ENCODE measurements around the gene LDLRAD2. TPM values are rescaled to one million over a fixed set of nuclear protein-coding genes. Genes with fewer than 3 reads are reported as not detected.
"Not testable (repeated sequence)": the region's sequence is repeated elsewhere in the genome, so short reads cannot be mapped to it uniquely, and the experiment has no call there.

Gene LDLRAD2, protein sequence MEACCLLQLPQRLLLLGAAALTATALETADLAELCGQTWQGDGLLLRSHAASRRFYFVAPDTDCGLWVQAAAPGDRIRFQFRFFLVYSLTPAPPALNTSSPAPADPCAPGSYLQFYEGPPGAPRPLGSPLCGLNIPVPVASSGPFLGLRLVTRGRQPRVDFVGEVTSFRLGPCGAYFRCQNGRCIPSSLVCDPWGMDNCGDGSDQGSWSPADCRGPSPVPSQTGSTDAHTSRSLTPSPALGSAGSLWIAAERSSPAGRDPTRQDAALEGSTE
- total RNA-seq (2014; rRNA removed; shearing (Covaris generic)), result 0.16 and 0.56 TPM in 2 replicates

DNA sequence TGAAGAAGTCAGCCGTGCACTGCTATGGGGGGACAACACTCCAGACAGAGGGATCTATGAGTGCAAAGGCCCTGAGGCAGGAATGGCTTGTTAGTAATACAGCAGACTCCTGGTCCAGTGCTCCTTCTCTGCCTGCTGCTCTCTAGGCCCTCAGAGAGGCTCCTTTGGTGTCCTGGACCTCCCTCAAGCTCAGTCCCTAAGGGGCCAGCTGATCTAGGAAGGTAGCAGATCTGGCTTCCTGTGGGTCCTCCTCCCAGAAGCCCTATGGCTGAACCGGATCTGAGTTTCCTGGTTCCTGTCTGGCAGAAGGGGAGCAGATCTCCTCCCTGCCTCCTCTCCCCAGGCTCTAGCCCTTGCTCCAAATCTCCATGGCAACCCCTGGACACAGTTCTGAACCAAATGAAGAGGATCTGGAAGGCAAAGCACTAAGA, at the start of gene LDLRAD2:
Gene LDLRAD2, plus strand, starts transcription at position 391 of the 431 bp plus-strand sequence. CDS start 187 bp downstream, outside the sequence.
- DNase-seq (ENCODE audit: low spot score), result peak; percentile 70

DNA sequence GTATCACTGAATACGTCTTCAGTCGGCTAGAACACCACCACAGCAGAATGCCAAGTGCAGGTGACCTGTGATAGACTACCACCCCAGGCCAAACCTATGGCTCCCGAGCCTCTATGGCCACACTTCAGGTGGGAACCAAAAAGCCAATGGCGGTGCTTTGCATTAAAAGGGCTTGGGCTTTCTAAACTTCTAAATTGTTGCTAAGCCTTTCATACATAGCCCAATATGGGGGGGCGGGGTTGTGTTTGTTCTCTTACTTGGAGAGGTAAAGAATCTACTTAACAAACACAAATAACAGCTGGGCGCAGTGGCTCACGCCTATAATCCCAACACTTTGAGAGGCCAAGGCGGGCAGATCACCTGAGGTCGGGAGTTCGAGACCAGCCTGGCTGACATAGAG, 48.8 kb upstream of the LDLRAD2 start:
- no peak for DNase-seq (ENCODE audit: low spot score)

DNA sequence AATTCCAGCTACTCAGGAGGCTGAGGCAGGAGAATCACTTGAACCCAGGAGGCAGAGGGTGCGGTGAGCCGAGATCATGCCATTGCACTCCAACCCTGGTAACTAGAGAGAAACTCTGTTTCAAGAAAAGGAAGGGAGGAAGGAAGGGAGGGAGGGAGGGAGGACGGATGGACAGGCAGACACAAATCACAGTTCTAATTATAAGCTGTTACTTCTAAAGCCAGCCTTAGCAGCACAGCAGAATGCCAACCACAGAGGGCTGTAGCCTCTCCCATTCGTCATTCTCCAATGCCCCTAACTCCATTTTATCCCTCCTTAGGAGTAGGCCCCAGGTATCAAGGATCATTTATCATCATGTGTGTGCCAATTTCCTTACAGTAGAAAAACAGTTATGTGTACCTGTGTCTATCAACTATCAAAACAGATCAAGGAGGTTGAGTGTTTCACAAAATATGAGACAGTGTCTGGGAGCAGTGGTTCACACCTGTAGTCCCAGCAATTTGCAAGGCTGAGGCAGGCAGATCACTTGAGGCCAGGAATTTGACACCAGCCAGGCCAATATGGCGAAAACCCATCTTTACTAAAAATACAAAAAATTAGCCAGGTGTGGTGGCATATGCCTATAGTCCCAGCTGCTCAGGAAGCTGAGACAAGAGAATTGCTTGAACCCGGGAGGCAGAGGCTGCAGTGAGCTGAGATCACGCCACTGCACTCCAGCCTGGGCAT, 48.2 kb upstream of the LDLRAD2 start:
- no peak for DNase-seq (ENCODE audit: low spot score)

DNA sequence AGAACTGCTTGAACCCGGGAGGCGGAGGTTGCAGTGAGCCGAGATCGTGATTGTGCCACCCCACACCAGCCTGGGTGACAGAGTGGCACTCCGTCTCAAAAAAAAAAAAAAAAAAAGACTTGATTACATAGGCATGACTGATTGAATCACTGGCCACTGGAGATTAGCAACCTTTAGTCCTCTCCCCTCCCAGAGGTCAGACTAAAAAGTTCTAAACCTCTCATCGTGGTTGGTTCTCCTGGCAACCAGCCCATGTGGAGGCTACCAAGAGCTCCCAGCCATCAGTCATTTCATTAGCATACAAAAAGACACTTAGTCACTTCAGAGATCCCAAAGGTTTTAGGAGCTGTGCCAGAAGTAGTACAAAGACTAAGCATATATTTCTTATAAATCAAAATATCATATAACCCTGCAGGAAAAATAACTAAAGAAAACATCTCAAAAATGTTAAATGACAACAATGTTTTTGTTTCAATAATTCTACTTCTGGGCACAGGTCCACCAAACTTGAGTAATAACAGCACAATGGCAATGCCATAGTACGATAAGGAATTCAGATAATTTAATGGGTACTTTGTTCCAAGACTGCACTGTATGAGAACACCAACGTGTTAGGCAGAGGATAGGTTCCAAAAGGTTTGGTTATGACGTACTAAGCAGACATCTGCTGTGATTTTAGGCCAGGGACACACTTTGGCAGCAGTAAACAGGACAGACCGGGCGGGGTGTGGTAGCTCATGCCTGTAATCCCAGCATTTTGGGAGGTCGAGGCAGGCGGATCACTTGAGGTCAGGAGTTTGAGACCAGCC, 47.2 kb upstream of the LDLRAD2 start:
- peak; percentile 19 for DNase-seq (ENCODE audit: low spot score)

DNA sequence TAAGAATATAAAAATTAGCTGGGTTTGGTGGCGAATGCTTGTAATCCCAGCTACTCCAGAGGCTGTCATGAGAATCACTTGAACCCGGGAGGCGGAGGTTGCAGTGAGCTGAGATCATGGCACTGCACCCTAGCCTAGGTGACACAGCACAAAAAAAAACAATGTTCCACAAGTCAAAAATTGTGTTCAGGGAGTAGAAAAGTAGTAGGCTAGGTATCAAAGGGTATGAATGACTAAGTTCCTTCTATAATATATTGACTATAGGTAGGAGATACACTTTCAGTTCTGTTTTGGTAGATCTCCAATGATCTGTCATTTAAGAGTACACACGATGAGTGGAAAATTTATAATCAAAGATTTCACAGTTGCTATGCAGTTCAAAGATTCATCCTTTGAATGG, 45.9 kb upstream of the LDLRAD2 start:
- DNase-seq (ENCODE audit: low spot score), result no peak

DNA sequence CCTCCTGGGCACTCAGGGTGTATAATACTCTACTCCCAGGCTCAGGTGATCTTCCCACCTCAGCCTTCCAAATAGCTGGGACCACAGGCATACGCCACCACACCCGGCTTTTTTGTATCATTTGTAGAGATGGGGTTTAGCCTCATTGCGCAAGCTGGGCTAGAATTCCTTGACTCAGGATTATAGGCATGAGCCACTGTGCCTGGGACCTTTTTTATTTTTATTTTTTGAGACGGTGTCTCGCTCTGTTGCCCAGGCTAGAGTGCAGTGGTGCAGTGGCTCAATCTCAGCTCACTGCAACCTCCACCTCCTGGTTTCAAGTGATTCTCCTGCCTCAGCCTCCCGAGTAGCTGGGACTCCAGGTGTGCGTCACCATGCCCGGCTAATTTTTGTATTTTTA, 45.0 kb upstream of the LDLRAD2 start:
- not testable (repeated sequence) for DNase-seq (ENCODE audit: low spot score)

DNA sequence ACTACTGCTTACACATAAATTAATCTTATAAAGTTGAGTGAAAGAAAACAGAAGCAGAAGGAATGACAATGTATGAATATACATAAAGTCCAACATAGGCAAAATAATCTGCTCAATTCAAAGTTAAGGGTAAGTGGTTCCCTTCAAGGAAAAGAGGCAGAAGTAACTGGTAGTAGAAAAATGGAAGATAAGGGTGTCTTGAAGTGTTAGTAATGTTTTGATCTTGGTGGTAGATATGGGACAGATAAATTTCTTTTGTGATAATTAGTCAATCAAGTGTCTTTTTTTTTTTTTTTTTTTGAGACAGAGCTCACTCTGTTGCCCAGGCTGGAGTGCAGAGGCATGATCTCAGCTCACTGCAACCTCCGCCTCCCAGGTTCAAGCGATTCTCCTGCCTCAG, 41.9 kb upstream of the LDLRAD2 start:
- DNase-seq (ENCODE audit: low spot score), result no peak

DNA sequence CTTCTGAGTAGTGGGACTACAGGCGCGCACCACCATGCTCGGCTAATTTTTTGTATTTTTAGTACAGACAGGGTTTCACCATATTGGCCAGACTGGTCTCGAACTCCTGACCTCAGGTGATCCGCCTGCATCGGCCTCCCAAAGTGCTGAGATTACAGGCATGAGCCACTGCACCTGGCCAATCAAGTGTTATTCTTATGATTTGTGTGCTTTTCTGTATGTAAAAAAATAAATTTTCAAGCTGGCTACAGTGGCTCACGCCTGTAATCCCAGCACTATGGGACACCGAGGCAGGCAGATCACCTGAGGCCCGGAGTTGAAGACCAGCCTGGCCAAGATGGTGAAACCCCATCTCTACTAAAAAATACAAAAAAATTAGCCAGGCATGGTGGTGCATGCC, 41.5 kb upstream of the LDLRAD2 start:
- DNase-seq (ENCODE audit: low spot score), result not testable (repeated sequence)

DNA sequence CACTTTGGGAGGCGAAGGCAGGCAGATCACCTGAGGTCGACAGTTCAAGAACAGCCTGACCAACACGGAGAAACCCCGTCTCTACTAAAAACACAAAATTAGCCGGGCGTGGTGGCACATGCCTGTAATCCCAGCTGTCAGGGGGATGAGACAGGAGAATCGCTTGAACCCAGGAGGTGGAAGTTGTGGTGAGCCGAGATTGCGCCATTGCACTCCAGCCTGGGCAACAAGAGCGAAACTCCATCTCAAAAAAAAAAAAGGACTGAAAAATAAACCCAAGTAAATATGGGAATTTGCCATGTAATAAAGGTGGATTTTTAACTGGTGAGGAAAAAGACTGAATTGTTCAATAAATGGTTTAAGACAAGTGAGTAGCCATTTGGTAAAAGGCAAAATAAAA, 40.4 kb upstream of the LDLRAD2 start:
- not testable (repeated sequence) for DNase-seq (ENCODE audit: low spot score)

DNA sequence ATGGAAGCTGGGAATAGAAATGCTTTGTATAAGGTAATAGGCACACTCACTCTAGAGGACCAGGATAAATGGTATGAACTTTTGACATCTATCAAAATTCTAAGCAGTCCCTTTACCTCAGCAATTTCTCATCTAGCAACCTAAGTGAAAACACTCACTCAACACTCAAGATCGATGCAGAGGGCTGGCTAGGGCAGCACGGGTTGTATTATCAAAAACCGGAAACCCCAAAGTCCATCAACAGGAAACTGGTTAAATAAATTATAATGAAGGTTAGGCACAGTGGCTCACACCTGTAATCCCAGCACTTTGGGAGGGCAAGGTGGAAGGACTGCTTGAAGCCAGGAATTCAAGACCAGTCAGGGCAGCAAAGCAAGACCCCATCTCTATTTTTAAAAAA, 38.5 kb upstream of the LDLRAD2 start:
- DNase-seq (ENCODE audit: low spot score), result no peak

DNA sequence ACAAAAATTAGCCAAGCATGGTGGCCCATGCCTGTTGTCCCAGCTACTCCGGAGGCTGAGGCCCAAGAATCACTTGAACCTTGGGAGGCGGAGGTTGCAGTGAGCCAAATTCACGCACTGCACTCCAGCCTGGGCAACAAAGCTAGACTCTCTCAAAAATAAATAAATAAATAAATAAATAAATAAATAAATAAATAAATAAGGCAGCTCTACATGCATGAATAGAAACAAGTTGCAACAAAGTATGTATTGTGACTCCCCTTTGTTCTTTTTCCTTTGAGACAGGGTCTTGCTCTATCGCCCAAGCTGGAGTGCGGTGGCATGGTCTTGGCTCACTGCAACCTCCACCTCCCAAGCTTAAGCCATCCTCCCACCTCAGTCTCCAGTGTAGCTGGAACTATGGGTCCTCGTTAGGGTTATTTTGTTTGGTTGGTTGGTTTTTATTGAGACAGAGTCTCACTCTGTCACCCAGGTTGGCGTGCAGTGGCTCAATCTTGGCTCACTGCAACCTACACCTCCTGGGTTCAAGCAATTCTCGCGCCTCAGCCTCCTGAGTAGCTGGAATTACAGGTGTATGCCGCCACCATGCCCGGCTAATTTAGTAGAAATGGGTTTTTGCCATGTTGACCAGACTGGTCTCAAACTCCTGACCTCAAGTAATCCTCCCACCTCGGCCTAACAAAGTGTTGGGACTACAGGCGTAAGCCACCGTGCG, 37.1 kb upstream of the LDLRAD2 start:
- DNase-seq (ENCODE audit: low spot score), result no peak

DNA sequence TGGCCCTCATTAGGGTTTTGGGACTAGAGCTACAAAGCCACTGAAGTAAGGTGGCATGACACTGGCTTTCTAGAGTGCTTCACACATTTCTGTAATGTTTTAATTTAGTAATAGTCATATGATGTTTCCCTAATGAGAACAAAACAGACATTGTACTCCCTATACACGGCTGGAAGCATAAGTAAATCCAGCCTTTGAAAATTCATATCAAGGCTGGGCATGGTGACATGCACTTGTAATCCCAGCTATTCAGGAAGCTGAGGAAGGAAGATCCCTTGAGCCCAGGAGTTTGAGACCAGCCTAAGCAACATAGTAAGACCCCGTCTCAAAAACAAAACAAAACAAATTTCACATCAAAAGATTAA, 36.5 kb upstream of the LDLRAD2 start:
- DNase-seq (ENCODE audit: low spot score), result no peak

DNA sequence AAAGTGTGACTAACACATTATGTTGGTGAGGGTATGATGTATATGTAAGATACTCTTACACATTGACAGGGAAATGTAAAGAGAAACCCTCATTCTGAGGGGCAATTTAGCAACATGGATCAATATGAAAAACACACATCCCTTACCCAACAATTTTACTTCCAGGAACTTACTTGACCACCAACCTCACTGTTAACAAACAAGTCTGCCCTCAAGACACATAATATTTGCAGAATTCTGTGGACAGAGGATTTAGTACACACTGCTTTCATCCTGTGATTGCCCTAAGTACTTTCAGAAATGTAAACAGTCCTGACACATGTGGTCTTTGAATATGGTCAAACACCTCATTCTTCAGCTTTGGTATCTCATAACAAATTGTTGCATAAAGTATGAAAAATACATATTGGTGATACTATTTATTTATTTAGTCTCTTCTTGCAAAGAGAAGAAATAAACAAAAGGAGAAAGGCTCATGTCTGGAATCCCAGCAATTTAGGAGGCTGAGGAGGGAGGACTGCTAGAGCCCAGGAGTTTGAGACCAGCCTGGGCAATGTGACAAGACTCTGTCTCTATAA, 36.0 kb upstream of the LDLRAD2 start:
- no peak for DNase-seq (ENCODE audit: low spot score)

DNA sequence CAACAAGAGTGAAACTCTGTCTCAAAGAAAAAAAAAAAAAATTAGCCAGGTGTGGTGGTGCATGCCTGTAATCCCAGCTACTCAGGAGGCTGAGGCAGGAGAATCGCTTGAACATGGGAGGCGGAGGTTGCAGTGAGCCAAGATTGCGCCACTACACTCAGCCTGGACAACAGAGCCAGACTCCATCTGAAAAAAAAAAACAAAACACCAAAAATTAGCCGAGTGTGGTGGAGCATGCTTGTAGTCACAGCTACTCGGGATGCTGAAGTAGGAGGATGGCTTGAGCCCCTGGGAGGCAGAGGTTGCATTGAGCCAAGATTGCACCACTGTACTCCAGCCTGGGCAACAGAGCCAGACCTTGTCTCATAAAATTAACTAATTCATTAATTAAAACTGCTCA, 35.1 kb upstream of the LDLRAD2 start:
- DNase-seq (ENCODE audit: low spot score), result not testable (repeated sequence)

DNA sequence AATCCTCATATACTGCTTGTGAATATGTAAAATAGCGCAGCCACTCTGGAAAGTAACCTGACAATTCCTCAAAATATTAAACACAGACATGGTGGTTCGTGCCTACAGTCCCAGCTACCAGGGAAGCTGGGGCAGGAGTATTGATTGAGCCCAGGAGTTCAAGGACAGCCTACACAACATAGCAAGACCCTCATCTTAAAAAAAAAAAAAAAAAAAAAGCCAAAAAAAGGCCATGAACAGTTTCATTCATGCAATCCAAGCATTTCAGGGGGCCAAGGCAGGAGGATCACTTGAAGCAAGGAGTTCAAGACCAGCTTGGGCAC, 33.7 kb upstream of the LDLRAD2 start:
- no peak for DNase-seq (ENCODE audit: low spot score)

DNA sequence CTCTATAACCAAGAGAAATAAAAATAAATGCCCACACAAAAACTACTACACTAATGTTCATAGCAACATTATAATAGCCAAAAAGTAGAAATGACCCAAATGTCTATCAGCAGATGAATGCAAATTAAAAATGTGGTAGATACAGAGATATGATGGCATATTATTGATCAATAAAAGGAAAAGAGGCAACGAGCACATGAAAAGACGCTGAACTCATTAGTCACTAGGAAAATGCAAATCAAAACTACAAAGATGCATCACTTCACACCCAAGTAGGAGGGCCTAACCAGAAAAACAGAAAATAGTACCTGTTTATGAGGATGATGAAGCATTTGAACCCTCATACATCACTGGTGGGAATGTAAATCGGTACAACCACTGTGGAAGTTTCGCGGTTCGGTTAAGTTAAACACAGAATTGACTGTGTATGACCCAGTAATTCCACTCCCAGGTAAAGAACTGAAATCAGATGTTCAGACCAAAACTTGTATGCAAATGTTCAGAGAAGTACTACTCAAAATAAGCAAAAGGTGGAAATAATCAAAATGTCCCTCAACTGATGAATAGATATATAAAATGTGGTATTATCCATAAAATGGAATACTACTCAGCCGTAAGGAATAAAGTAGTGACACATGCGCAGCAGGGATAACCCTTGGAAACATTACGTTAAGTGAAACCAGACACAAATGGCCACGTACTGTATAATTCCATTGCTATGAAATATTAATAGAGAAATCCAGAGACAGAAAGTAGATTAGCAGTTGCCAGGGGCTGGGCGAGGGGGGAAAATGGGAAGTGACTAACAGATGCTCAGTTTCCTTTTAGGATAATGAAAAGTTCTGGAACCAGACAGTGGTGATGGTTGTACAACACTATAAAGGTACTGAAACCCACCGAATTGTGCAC, 32.2 kb upstream of the LDLRAD2 start:
- no peak for DNase-seq (ENCODE audit: low spot score)

DNA sequence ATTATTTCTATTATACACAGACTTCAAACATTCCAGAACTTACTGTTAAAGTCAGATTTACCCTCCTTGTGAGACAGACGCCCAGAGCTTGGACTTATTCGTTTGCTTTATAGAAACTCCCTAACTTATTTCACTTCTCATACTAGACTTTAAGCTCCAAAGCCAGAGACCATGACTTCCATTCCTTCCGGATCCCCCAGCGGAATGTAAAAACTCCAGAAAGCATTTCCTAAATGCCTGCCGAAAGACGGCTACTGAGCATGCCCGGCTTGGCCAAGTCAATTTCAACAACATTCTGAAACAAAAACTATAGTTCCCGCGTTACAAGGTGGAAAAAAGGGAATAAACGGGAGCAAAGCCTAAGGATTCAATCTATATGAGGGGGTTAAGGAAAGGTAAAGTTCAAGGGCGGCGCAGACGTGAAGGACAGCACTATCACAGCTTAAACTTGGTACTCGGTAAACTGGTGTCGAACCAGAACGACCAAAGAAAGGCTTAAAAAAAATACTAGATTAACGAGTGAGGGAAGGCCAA, 30.2 kb upstream of the LDLRAD2 start:
- DNase-seq (ENCODE audit: low spot score), result peak; percentile 51

DNA sequence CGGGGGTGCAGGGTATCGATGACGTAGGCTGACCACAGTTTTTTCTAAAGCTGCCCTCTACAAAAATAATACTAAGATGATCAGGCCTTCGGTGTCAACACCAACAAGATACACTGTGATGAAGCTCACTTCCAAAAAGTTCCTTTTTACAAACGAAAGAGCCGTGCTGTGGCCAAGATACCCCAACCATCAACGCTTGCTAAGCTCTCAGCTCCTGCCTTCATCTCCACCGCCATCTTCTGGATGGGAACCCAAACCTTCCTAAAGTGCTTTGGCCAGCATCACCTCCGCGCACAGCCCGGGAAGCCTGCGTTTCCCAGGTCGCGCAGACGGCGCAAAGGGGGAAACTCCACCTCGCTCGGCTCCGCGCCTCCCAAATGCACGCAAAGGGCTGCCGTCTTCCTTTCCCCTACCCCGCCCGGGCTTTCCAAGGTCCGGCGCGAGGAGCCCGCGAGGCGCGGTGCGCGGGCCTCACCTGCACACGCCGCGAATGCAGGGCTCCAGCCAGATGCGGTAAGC, 29.7 kb upstream of the LDLRAD2 start:
- peak; percentile 73 for DNase-seq (ENCODE audit: low spot score)

DNA sequence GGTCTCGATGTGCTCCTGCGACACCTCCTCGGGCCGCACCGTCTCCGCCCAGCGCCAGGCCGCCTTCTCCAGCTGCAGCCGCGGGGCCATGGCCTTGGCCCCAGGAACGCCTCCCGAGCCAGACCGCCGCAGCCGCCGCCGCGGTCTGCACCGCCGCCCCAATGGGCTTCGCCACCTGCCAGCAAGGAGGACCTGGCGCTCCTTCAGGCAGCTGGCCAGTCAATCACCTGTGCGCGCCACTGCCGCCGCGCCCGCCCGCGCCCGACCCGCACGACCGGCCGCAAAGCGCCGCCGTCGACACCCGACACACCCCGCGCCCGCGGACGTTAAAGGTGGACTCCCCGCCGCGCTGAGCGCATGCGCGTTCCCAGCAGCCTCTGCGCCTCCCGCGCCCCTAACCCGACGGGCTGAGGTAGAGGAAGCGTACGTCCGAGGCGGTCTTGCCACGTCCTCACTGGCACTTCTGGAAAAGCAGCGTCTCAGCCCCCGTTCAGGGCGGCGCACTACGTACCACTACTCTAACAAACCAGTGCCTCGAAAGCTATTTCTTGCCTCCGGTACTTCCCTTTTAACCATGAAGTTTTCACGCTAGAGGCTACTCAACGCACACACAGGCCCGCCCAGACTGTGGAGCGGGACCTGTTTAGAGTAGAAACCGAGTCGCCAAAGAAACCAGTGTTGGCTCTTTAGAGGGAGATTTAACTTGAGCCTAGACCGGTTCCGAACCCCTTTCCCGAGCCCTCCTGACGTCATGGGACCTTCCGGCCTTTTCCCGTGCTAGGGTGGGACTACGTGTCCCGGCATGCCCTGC, 29.0 kb upstream of the LDLRAD2 start, which contains the start of gene USP48:
Gene USP48, minus strand, starts transcription at position 282 of the 811 bp plus-strand sequence. Its CDS starts 192 bp downstream, at position 90.
- peak; percentile 99 for DNase-seq (ENCODE audit: low spot score)

Data from HT-29 (cell line).